ENCODE measurements around the gene RASSF7. TPM values are rescaled to one million over a fixed set of nuclear protein-coding genes. Genes with fewer than 3 reads are reported as not detected.

The RASSF7 gene
- total RNA-seq, result 100 to 1,000 TPM in 1 of 7 donors, 10 to 100 TPM in 2, 1 to 10 TPM in 4; 4.7 to 163 (median 9.5) TPM
- 1 to 10 TPM in 1 of 2 donors, not detected in 1; 7.4 TPM for polyA plus RNA-seq
- long read RNA-seq, donor 1, transcript RASSF7-201 (4 exons, 1,731 nt), result major isoform, 53 of 83 reads
- long read RNA-seq, donor 1, partial matches to known transcripts, result 11 of 83 reads
- long read RNA-seq, donor 1, other reads (novel, unspliced or antisense), result 18 of 83 reads
- long read RNA-seq, donor 2, transcript RASSF7-201 (4 exons, 1,731 nt), result major isoform, 14 of 26 reads
- long read RNA-seq, donor 2, partial matches to known transcripts, result 9 of 26 reads
- long read RNA-seq, donor 2, other reads (novel, unspliced or antisense), result 0 of 26 reads
- long read RNA-seq, donor 3, transcript RASSF7-202 (6 exons, 1,928 nt), result minor isoform, 8 of 71 reads
- long read RNA-seq, donor 3, transcript RASSF7-201 (4 exons, 1,731 nt), result major isoform, 21 of 71 reads
- long read RNA-seq, donor 3, partial matches to known transcripts, result 24 of 71 reads
- long read RNA-seq, donor 3, other reads (novel, unspliced or antisense), result 17 of 71 reads

DNA sequence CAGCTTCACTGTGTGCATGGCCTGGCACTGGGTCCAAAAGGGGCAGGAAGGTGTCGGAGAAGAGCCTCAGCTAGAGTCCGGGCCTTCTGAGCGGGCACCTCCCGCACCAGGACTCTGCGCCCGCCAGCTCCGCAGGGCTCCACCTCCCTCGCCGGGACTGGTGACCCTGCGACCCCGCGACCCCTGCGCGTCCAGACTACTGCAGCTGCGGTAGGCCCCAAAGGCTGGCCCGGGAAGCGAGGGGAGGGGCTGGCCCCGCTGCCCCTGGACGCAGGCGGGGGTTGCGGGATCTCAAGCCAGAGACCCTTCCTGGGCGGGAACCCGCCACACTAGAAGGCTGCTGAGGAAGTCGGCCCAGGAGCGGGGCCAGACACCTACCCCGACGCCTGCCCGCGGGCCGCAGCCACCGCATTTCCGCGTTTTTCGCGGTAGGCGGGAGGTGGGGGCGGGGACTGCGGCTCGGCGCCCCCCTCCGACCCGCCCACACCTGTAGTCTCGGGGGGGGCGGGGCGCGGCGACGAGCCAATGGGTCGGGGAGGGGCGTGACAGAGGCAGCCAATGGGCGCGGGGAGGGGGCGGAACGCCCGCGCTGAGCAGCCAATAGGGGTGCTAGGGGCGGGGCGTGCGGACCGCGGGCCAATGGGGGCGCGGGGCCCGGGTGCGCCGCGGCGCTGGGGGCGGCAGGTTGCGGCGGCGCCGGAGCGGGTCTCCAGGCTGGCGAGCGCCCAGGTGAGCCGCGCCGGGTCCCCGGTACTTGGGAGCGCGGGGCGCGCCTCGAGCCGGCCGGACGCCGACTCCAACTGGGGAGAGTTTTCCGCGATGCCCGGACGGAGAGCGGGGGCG, at the start of gene RASSF7, which contains the start of gene LMNTD2:
RASSF7 (plus strand) TSS at position 666 of the 843 bp plus-strand sequence. CDS start 799 bp downstream, outside the sequence.
LMNTD2 (minus strand) TSS at position 434 of the 843 bp plus-strand sequence; CDS start at position 412, 22 bp downstream.
- H3K4me3 ChIP-seq, result peak within 1 kb of the TSS; percentile 56
- TF ChIP-seq EP300 (IDR thresholded peaks at IDR 0.05) (no peak), POLR2A (IDR thresholded peaks at IDR 0.05) (no peak)
- TF ChIP-seq, protein P1, sequence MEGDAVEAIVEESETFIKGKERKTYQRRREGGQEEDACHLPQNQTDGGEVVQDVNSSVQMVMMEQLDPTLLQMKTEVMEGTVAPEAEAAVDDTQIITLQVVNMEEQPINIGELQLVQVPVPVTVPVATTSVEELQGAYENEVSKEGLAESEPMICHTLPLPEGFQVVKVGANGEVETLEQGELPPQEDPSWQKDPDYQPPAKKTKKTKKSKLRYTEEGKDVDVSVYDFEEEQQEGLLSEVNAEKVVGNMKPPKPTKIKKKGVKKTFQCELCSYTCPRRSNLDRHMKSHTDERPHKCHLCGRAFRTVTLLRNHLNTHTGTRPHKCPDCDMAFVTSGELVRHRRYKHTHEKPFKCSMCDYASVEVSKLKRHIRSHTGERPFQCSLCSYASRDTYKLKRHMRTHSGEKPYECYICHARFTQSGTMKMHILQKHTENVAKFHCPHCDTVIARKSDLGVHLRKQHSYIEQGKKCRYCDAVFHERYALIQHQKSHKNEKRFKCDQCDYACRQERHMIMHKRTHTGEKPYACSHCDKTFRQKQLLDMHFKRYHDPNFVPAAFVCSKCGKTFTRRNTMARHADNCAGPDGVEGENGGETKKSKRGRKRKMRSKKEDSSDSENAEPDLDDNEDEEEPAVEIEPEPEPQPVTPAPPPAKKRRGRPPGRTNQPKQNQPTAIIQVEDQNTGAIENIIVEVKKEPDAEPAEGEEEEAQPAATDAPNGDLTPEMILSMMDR (IDR thresholded peaks at IDR 0.05), result no peak
- H3K9me3 ChIP-seq, result no peaks in the 10 kb centered on the region
- 1 to 3% (median 2%) methylated on average over 45 to 95 of the region's 95 CpGs for WGBS, 3 donors
- peaks cover 7% of the 10 kb centered on the region for H3K4me1 ChIP-seq (ENCODE audit: insufficient read depth)
- H3K27me3 ChIP-seq, result no peaks in the 10 kb centered on the region
- no peak within 1 kb of the TSS for H3K27ac ChIP-seq
- intact Hi-C loops (cut with DNase I), result loop anchor here in 1 of 4 donors (5.0 kb wide), 1 partner anchor 1267 kb away; no protein-coding TSS in a partner anchor
- no peaks in the 10 kb centered on the region for H3K36me3 ChIP-seq
- DNase-seq, result peak; percentile 89 to 93 (median 92)

DNA sequence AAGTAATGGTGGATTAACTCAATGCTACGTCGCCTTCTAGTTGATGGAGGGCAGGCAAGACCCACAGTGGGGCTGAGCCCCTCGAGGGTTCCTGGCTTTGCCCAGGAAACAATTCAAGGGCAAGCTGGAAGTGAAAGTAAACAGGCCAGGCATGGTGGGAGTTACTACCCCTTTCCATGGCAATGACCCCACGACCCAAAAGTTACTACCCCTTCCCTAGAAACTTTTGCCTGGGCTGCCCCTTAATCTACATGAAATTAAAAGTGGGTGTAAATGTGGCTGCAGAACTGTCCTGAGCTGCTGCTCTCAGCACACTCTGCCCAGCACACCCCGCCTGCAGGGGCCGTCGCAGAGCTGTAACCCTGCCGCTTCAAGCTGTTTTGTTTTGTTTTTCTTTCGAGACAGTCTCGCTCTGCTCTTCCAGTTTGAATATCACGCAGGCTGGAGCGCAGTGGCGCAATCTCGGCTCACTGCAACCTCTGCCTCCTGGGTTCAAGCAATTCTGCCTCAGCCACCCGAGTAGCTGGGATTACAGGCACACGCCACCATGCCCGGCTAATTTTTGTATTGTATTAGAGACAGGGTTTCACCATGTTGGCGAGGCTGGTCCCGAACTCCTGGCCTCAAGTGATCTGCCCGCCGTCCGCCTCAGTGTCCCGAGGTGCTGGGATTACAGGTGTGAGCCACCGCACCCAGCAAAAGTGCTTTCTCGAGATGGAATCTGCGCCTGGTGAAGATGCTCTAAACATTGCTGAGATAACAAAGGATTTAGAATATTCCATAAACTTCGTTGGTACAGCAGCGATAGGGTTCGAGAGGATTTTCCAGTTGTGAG, 47.8 kb upstream of the RASSF7 start:
- H3K9me3 ChIP-seq, result no peaks in the 10 kb centered on the region
- no peaks in the 10 kb centered on the region for H3K36me3 ChIP-seq
- no peak for TF ChIP-seq EP300 (IDR thresholded peaks at IDR 0.05)
- TF ChIP-seq, protein P1 (IDR thresholded peaks at IDR 0.05), result no peak
- TF ChIP-seq POLR2A (IDR thresholded peaks at IDR 0.05), result no peak
- H3K4me1 ChIP-seq (ENCODE audit: insufficient read depth), result peaks cover 3% of the 10 kb centered on the region
- intact Hi-C loops (cut with DNase I), result loop anchor here in 2 of 4 donors (5.0 kb wide), 4 partner anchors 61 to 306 kb away; partner anchors contain the start of genes BET1L (in 1 of the 2), IFITM5 (in 1 of the 2), PTDSS2 (in 1 of the 2) and RIC8A (in 1 of the 2)
- WGBS, 3 donors, result 91 to 96% (median 91%) methylated on average over 29 of the region's 29 CpGs
- H3K27me3 ChIP-seq, result no peaks in the 10 kb centered on the region
- no peak overlapping the region for H3K4me3 ChIP-seq
- no peak for DNase-seq
- no peak overlapping the region for H3K27ac ChIP-seq

DNA sequence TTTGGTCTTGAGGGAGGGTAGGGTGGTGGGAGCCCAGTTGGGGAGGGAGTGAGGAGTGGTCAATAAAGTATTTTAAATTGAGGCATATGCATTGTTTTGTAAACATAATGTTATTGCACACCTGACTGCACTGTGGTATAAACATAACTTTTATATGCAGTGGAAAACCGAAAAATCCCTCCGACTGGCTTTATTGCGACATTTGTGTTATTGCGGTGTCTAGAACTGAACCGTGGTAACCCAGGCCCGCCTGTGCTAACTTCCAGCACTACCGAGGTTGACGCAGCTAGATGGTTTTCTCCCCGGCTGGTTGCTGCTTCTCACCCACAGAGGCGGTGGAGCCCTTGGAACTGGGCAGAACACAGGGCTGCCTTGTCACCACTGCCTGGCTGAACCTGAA, 46.2 kb upstream of the RASSF7 start:
- no peaks in the 10 kb centered on the region for H3K27me3 ChIP-seq
- H3K36me3 ChIP-seq, result no peaks in the 10 kb centered on the region
- no peaks in the 10 kb centered on the region for H3K9me3 ChIP-seq
- TF ChIP-seq, protein P1 (IDR thresholded peaks at IDR 0.05), result no peak
- no peak for TF ChIP-seq POLR2A (IDR thresholded peaks at IDR 0.05)
- TF ChIP-seq EP300 (IDR thresholded peaks at IDR 0.05), result no peak
- no peak overlapping the region for H3K27ac ChIP-seq
- intact Hi-C loops (cut with DNase I), result loop anchor here in 2 of 4 donors (5.0 kb wide), 4 partner anchors 62 to 307 kb away; partner anchors contain the start of genes BET1L (in 1 of the 2), IFITM5 (in 1 of the 2), PTDSS2 (in 1 of the 2) and RIC8A (in 1 of the 2)
- no peak overlapping the region for H3K4me3 ChIP-seq
- no peak for DNase-seq
- H3K4me1 ChIP-seq (ENCODE audit: insufficient read depth), result no peaks in the 10 kb centered on the region
- 92 to 94% (median 93%) methylated on average over 10 of the region's 10 CpGs for WGBS, 3 donors
